Skeletal muscle tissue (tissue), 4 donors: ENCODE results near the gene SYDE1. TPM values are rescaled to one million over a fixed set of nuclear protein-coding genes. Genes with fewer than 3 reads are reported as not detected.

Source experiments
- H3K27ac ChIP-seq: one replicate; pipeline ENCODE4 v1.7.0; 2013; ENCODE audit warnings: mild to moderate bottlenecking, low read depth, low read length, inconsistent platforms
- H3K27me3 ChIP-seq, 3 donors: one replicate each; pipeline ENCODE4 v1.7.0; 2013; ENCODE audit warnings: low read length in 3 of 3; ENCODE audit not compliant: control insufficient read depth in 3 of 3, insufficient read depth in 3 of 3
- H3K36me3 ChIP-seq, 3 donors: one replicate each; pipeline ENCODE4 v1.7.0; 2013; ENCODE audit warnings: low read length in 3 of 3; ENCODE audit not compliant: control insufficient read depth in 3 of 3, insufficient read depth in 3 of 3
- H3K4me1 ChIP-seq, 3 donors: one replicate each; pipeline ENCODE4 v1.7.0; 2013; ENCODE audit warnings: low read length in 3 of 3, mild to moderate bottlenecking in 3 of 3; ENCODE audit not compliant: control insufficient read depth in 3 of 3, insufficient read depth in 3 of 3
- H3K4me3 ChIP-seq, 3 donors: one replicate each; pipeline ENCODE4 v1.7.0; 2013; ENCODE audit warnings: low read length in 3 of 3
- H3K9ac ChIP-seq, 3 donors: one replicate each; pipeline ENCODE4 v1.7.0; 2013; ENCODE audit warnings: low read length in 3 of 3, mild to moderate bottlenecking in 3 of 3, moderate library complexity in 2 of 3, low read depth in 1 of 3
- H3K9me3 ChIP-seq, 3 donors: one replicate each; pipeline ENCODE4 v1.7.0; 2013; ENCODE audit warnings: low read length in 3 of 3; ENCODE audit not compliant: control insufficient read depth in 3 of 3
- total RNA-seq: library from RNA; depleted of rRNA; stranded (reverse); fragments of >200 nt; gene quantifications from one replicate; pipeline ENCODE4 v1.2.3, GENCODE V29; 2014
- donor health status: Osteomylitis.

Gene SYDE1
- total RNA-seq, 1 donor from 2014 or later = 7.3 TPM

DNA sequence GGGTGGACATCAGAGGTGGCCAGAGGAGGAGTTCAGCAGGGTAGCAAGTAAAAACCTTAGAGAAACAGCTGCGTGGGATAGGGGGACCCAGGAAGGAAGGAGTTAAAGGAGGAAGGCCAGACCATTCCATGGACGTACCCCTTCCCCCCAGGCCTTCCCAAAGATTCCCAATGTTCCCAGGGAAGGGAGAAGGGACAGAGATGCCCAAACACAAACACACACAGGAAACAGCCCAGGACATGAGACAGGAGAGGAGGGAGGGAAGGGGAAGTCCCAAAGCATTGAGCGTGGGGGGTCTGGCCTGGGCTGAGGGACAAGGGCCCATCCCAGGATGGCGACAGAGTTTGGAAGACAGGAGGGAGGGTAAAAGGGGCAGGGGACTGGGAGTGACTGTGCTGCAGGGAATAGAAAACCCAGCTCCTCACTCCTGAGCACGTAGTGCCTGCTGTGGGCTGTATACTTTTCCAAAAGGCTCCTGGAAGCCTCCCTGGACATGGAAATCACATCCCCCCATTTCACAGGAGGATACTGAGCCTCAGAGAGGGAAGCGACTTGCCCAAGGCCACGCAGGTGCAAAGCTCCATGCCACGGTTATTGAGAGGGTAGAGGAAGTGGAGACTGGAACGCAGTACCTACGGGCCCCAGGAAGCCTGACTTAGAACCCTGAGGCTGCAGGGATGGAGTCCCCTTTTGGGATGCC, 1.1 kb downstream of the SYDE1 start:
- Histone ChIP-seq H3K9me3 (peaks cover 8% of the 10 kb centered on the region in 3 donors), H3K27ac (peak overlapping the region; percentile 54)

DNA sequence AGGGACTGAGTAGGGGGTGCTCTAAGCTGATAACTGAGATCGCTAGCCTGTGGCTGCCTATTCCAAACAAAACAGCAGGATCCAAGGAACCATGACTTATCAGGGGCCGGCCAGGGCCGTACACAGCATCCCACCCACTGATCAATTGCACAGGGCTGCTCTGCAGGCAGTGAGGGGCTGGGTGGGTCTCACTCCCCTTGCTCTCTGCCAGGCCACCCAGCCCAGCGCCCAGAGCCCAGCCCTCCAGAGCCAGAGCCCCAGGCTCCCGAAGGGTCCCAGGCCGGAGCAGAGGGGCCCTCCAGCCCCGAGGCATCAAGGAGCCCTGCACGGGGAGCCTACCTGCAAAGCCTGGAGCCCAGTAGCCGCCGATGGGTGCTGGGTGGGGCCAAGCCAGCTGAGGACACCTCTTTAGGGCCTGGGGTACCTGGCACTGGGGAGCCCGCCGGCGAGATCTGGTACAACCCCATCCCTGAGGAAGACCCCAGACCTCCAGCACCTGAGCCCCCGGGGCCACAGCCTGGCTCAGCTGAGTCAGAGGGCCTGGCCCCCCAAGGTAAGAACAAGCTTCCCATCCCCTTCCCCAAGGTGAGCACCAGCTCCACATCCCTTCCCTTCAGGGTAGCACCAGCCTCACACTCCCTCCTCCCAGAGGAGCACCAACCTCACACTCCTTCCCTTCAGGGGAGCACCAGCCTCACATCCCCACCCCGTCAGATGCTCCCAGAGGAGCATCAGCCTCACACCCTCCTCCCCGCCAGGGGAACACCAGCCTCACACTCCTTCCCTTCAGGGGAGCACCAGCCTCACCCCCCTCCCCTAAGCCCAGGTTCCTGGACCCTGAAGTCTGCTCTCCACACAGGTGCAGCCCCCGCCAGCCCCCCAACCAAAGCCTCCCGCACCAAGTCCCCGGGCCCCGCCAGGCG, 1.9 kb downstream of the SYDE1 start:
- Histone ChIP-seq H3K36me3 (peaks cover 10 to 19% (median 13%) of the 10 kb centered on the region in 3 donors), H3K27me3 (peaks cover 0 to 18% (median 12%) of the 10 kb centered on the region in 3 donors), H3K9me3 (peaks cover 4 to 6% (median 5%) of the 10 kb centered on the region in 3 donors), H3K4me3 (no peak overlapping the region), H3K9ac (peak overlapping the region in 2 of 3 donors; percentile 62 to 73), H3K4me1 (peaks cover 0 to 14% (median 11%) of the 10 kb centered on the region in 3 donors), H3K27ac (no peak overlapping the region)

More for the DNA sequence above, 1.1 kb downstream of the SYDE1 start:
- Histone ChIP-seq H3K4me3 (peak overlapping the region; percentile 42 to 63 (median 62)), H3K9ac (peak overlapping the region; percentile 62 to 73 (median 65)), H3K36me3 (peaks cover 2 to 11% (median 6%) of the 10 kb centered on the region in 3 donors), H3K27me3 (peaks cover 0 to 18% (median 12%) of the 10 kb centered on the region in 3 donors), H3K4me1 (peaks cover 0 to 14% (median 7%) of the 10 kb centered on the region in 3 donors)

DNA sequence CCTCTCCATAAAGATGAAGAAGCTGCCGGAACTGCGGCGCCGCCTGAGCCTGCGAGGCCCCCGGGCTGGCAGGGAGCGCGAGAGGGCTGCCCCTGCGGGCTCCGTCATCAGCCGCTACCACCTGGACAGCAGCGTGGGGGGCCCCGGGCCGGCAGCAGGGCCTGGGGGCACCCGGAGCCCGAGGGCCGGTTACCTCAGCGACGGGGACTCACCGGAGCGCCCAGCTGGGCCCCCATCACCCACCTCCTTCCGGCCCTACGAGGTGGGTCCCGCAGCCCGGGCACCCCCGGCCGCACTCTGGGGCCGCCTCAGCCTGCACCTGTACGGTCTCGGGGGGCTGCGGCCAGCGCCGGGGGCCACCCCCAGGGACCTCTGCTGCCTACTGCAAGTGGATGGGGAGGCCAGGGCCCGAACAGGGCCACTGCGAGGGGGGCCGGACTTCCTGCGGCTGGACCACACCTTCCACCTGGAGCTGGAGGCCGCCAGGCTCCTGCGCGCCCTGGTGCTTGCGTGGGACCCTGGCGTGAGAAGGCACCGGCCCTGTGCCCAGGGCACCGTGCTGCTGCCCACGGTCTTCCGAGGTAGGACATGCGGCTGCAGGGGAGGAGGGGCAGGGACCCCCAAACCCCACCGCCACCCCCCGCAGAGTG, 2.7 kb downstream of the SYDE1 start:
- no peak overlapping the region for H3K27ac ChIP-seq
- peaks cover 0 to 17% (median 13%) of the 10 kb centered on the region in 3 donors for H3K4me1 ChIP-seq
- peaks cover 0 to 18% (median 12%) of the 10 kb centered on the region in 3 donors for H3K27me3 ChIP-seq
- H3K9ac ChIP-seq = no peak overlapping the region
- H3K9me3 ChIP-seq = no peaks in the 10 kb centered on the region
- no peak overlapping the region for H3K4me3 ChIP-seq
- H3K36me3 ChIP-seq = peaks cover 11 to 24% (median 18%) of the 10 kb centered on the region in 3 donors

DNA sequence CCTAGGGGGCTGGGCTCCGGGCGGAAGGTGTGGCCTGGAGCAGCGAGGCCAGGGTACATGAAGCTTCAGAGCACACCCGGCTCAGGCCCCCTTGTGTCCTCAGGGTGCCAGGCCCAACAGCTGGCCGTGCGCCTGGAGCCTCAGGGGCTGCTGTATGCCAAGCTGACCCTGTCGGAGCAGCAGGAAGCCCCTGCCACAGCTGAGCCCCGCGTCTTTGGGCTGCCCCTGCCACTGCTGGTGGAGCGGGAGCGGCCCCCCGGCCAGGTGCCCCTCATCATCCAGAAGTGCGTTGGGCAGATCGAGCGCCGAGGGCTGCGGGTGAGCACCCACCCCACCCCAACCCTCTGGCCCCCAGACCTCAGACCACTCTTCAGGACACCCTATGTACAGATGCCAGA, 3.2 kb downstream of the SYDE1 start:
- Histone ChIP-seq H3K27me3 (peaks cover 0 to 18% (median 12%) of the 10 kb centered on the region in 3 donors), H3K9ac (no peak overlapping the region), H3K9me3 (no peaks in the 10 kb centered on the region), H3K36me3 (peaks cover 15 to 26% (median 24%) of the 10 kb centered on the region in 3 donors), H3K27ac (no peak overlapping the region), H3K4me3 (no peak overlapping the region), H3K4me1 (peaks cover 5 to 20% (median 17%) of the 10 kb centered on the region in 3 donors)

DNA sequence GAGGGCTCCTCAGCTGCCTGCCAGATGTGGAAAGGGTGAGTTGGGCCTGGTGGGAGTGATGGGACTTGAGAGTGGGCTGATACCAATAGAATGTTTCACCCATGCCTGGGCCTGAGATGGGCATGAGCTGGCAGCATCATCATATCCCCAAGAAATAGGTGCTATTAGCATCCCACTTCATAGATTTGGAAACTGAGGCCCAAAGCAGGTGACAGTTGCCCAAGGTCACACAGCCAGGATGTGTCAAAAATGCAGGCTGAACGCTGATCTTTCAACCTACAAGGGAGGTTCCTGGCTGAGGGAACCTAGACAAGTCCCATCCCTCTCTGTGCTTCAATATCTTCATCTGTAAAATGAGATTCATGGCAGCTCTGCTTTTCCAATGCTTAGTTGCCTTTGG, 4.6 kb downstream of the SYDE1 start:
- H3K4me1 ChIP-seq = peaks cover 5 to 23% (median 20%) of the 10 kb centered on the region in 3 donors
- H3K27ac ChIP-seq = no peak overlapping the region
- H3K9ac ChIP-seq = no peak overlapping the region
- H3K9me3 ChIP-seq = no peaks in the 10 kb centered on the region
- no peak overlapping the region for H3K4me3 ChIP-seq
- H3K27me3 ChIP-seq = peaks cover 0 to 14% (median 5%) of the 10 kb centered on the region in 3 donors
- peaks cover 25 to 37% (median 36%) of the 10 kb centered on the region in 3 donors for H3K36me3 ChIP-seq

DNA sequence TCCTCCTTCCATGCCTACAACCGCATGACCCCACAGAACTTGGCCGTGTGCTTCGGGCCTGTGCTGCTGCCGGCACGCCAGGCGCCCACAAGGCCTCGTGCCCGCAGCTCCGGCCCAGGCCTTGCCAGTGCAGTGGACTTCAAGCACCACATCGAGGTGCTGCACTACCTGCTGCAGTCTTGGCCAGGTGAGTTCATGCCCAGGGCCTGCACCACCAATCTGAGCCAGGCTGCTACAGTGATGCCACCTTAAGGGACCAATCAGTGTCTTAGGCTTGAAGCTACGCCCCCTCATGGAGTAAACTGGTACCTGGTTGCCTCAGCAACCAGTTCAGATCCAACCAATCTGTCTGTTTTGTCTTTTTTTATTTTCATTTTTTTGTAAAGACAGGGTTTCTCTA, 5.2 kb downstream of the SYDE1 start:
- Histone ChIP-seq H3K9ac (no peak overlapping the region), H3K36me3 (peaks cover 32 to 44% (median 42%) of the 10 kb centered on the region in 3 donors), H3K27me3 (peaks cover 0 to 11% (median 3%) of the 10 kb centered on the region in 3 donors), H3K27ac (no peak overlapping the region), H3K9me3 (no peaks in the 10 kb centered on the region), H3K4me1 (peaks cover 5 to 23% (median 17%) of the 10 kb centered on the region in 3 donors), H3K4me3 (no peak overlapping the region)

DNA sequence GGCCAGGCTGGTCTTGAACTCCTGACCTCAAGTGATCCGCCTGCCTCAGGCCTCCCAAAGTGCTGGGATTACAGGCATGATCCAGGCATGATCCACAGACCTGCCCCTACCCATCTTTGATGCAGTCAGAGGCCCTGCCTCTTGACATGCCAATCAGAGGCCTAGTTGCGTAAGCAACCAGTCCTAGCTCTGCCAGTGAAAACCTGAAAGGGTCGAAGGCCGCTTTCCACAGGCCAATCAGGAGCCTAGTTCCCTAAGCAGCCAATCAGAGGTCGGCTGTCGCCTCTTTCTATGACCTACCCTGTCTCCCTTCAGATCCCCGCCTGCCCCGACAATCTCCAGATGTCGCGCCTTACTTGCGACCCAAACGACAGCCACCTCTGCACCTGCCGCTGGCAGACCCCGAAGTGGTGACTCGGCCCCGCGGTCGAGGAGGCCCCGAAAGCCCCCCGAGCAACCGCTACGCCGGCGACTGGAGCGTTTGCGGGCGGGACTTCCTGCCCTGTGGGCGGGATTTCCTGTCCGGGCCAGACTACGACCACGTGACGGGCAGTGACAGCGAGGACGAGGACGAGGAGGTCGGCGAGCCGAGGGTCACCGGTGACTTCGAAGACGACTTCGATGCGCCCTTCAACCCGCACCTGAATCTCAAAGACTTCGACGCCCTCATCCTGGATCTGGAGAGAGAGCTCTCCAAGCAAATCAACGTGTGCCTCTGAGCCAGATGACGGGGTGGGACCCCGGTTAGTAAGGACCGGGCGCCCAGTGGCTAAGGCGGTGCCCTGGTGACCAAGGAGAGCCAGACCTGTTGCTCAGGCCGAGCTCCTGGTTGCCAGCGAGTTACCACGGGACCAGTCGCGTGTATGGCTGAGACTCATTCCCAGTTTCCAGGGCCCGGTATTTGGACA, 6.3 kb downstream of the SYDE1 start:
- H3K36me3 ChIP-seq = peaks cover 41 to 55% (median 53%) of the 10 kb centered on the region in 3 donors
- H3K27me3 ChIP-seq = peaks cover 0 to 4% (median 0%) of the 10 kb centered on the region in 3 donors
- H3K4me3 ChIP-seq = no peak overlapping the region
- H3K27ac ChIP-seq = no peak overlapping the region
- peaks cover 5 to 20% (median 11%) of the 10 kb centered on the region in 3 donors for H3K4me1 ChIP-seq
- peak overlapping the region in 1 of 3 donors; percentile 3 for H3K9ac ChIP-seq
- no peaks in the 10 kb centered on the region for H3K9me3 ChIP-seq

DNA sequence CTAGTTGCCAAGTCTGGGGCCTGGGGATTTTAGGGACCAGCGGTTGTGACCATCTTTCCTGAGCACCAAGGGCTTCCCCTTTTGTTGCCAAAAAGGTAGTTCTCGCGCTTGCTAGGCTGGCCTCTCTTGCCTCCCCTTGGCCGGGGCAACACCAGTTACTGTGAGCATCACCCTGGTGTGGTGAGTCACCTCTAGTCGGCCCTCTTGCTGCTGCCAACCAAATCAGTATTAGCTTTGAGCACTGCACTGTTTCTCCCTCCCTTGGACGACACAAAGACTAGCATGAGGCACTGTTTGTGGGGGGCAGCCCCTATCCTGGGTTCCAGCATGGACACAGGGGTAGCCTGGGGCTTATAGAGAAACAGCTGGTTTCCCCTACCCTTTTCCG, 6.9 kb downstream of the SYDE1 start:
- H3K9me3 ChIP-seq = no peaks in the 10 kb centered on the region
- H3K9ac ChIP-seq = peak overlapping the region in 1 of 3 donors; percentile 3
- H3K4me3 ChIP-seq = no peak overlapping the region
- H3K36me3 ChIP-seq = peaks cover 48 to 61% (median 60%) of the 10 kb centered on the region in 3 donors
- H3K27ac ChIP-seq = no peak overlapping the region
- H3K4me1 ChIP-seq = peaks cover 5 to 16% (median 8%) of the 10 kb centered on the region in 3 donors
- H3K27me3 ChIP-seq = no peaks in the 10 kb centered on the region

DNA sequence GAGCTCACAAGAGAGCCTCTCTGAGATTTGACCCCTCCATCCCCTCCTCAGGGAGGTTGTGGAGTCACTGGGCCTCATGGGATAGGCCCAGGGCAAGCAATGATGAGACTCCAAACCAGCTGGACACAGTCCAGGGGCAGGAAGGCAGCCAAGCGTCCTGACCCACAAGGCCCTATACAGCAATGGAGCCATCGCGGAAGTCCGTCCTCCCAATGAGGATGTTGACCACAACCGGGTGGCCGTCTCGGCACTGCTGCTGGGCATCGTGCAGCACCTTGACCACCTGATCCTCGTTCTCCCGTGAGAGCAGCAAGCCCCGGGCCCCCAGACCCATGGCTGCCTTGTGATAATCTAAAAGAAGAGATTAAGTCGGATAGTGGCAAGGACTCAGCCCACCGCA, 7.9 kb downstream of the SYDE1 start:
- peaks cover 54 to 69% (median 67%) of the 10 kb centered on the region in 3 donors for H3K36me3 ChIP-seq

More for the DNA sequence above, 7.9 kb downstream of the SYDE1 start:
- H3K4me1 ChIP-seq = peaks cover 5 to 16% (median 8%) of the 10 kb centered on the region in 3 donors
- H3K27ac ChIP-seq = peak overlapping the region; percentile 11
- H3K4me3 ChIP-seq = no peak overlapping the region
- no peaks in the 10 kb centered on the region for H3K27me3 ChIP-seq
- H3K9me3 ChIP-seq = no peaks in the 10 kb centered on the region
- H3K9ac ChIP-seq = peak overlapping the region in 1 of 3 donors; percentile 16
